ENCODE results near the gene RAI1. TPM values are rescaled to one million over a fixed set of nuclear protein-coding genes. Genes with fewer than 3 reads are reported as not detected.

The RAI1 gene
- total and polyA plus RNA-seq, 10 of the 15 experiments (the other 5 are each of a cell fraction or from before 2014, with no cell fraction given), result 0.66 to 37.7 (median 6.0) TPM

- Histone ChIP-seq H4K20me1 (ENCODE audit: control insufficient read depth, insufficient read depth) (no peaks in the 10 kb centered on the region; the same call in 1 of the 2 replicates), H3K4me3 (no peak overlapping the region), H3K27me3 (replicated peaks in 1 of 2; ENCODE audit: control insufficient read depth in 2 of 2, insufficient read depth in 2 of 2, low read length in 1 of 2) (no peaks in the 10 kb centered on the region), H3K36me3 (ENCODE audit: control insufficient read depth in 2 of 2, insufficient read depth in 2 of 2, low read length in 1 of 2) (peaks cover 0 to 2% of the 10 kb centered on the region in 2 experiments; a peak in 2 of 4 replicates), H2AFZ (ENCODE audit: control insufficient read depth, low read depth, low read length) (no peak overlapping the region), H3K4me2 (ENCODE audit: control insufficient read depth, insufficient read depth) (no peak overlapping the region), H3K4me1 (ENCODE audit: control insufficient read depth, insufficient read depth, low read length) (peaks cover 6% of the 10 kb centered on the region; the same call in 1 of the 2 replicates), H3K9me3 (replicated peaks; ENCODE audit: control insufficient read depth, insufficient read depth, low read length) (no peaks in the 10 kb centered on the region), H3K27ac (ENCODE audit: control insufficient read depth, insufficient read depth) (no peak overlapping the region), H3K9ac (ENCODE audit: control insufficient read depth, insufficient read depth, low read length) (no peak overlapping the region), H3K79me2 (ENCODE audit: control insufficient read depth, insufficient read depth, low read length) (no peaks in the 10 kb centered on the region; the same call in 1 of the 2 replicates)
- DNase-seq (ENCODE audit: low read depth, low spot score) (no peak), FAIRE-seq (no peak), ATAC-seq (no peak)
- ChIA-PET SMC1A (ENCODE audit: uncharacterized antibody, unreplicated experiment) (interaction anchor here (1.2 kb wide), 1 partner anchor 42 kb away, joined by 4 read pairs; no protein-coding TSS in a partner anchor), CTCF (interaction anchor here (1.1 kb wide), 1 partner anchor 7 kb away, joined by 3 read pairs; no protein-coding TSS in a partner anchor), POLR2A (no interaction called here), RAD21 (ENCODE audit: unreplicated experiment) (no interaction called here)
- TF ChIP-seq RBBP5 (conservative IDR thresholded peaks at IDR 0.05), result no peak
- no peak for TF ChIP-seq TCF3 (IDR thresholded peaks at IDR 0.05; ENCODE audit: borderline replicate concordance, insufficient read depth, low read depth, low read length)
- no peak for TF ChIP-seq E4F1 (IDR thresholded peaks at IDR 0.05; ENCODE audit: borderline replicate concordance, partially characterized antibody)
- TF ChIP-seq CEBPZ (IDR thresholded peaks at IDR 0.05; ENCODE audit: low read depth, low read length), result no peak
- no peak for TF ChIP-seq SMAD5 (IDR thresholded peaks at IDR 0.05; ENCODE audit: low read depth)
- TF ChIP-seq RUNX3 (IDR thresholded peaks at IDR 0.05; ENCODE audit: low read length), result no peak
- no peak for TF ChIP-seq SREBF1 (IDR thresholded peaks at IDR 0.05; ENCODE audit: low read length)
- TF ChIP-seq NFIC (IDR thresholded peaks at IDR 0.05; ENCODE audit: low read depth, low read length), result no peak
- no peak for TF ChIP-seq SREBF2 (IDR thresholded peaks at IDR 0.05; ENCODE audit: low read length)
- TF ChIP-seq IRF5 (IDR thresholded peaks at IDR 0.05; ENCODE audit: borderline replicate concordance), result no peak
- no peak for TF ChIP-seq TBL1XR1 (IDR thresholded peaks at IDR 0.05; ENCODE audit: low read depth, low read length)
- no peak for TF ChIP-seq CBFB (IDR thresholded peaks at IDR 0.05; ENCODE audit: low read depth)
- TF ChIP-seq ATF7 (IDR thresholded peaks at IDR 0.05; ENCODE audit: low read depth), result no peak
- no peak for TF ChIP-seq KLF5 (IDR thresholded peaks at IDR 0.05; ENCODE audit: partially characterized antibody)
- TF ChIP-seq BMI1 (IDR thresholded peaks at IDR 0.05; ENCODE audit: borderline replicate concordance), result no peak
- TF ChIP-seq YY1 (IDR thresholded peaks at IDR 0.05; ENCODE audit: low read depth, low read length), result no peak
- no peak for TF ChIP-seq ZNF207 (IDR thresholded peaks at IDR 0.05; ENCODE audit: borderline replicate concordance)
- TF ChIP-seq BACH1 (IDR thresholded peaks at IDR 0.05; ENCODE audit: borderline replicate concordance), result no peak
- TF ChIP-seq, protein P1, sequence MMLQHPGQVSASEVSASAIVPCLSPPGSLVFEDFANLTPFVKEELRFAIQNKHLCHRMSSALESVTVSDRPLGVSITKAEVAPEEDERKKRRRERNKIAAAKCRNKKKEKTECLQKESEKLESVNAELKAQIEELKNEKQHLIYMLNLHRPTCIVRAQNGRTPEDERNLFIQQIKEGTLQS (IDR thresholded peaks at IDR 0.05; ENCODE audit: borderline replicate concordance, extremely low read depth, low read depth, low read length), result no peak
- BruUV-seq (replicated peaks), result no TSS peak
- 35% methylated on average over 3 of the region's 3 CpGs for WGBS (ENCODE audit: insufficient coverage, insufficient replicate concordance, low lambda C conversion rate, missing lambda C conversion rate)
- in situ Hi-C loops (cut with MboI), result no loop called here
- intact Hi-C loops (cut with micrococcal nuclease; ENCODE audit: unreplicated experiment), result no loop called here
Measured at GRCh38 chr17:17776889-17777288, 95.6 kb downstream of the RAI1 start.
